ENCODE results near the gene TMEM123.
A peak's percentile ranks its signal among the peaks of the same experiment; 100 is the strongest.

Gene TMEM123

GRCh38 chr11:102361086-102362031 is 91.2 kb downstream of the TMEM123 start:
- Histone ChIP-seq H3K9me3 (no peaks in the 10 kb centered on the region), H3K27ac (no peak overlapping the region), H3K27me3 (no peaks in the 10 kb centered on the region), H3K4me1 (ENCODE audit: control insufficient read depth in 1 of 2, insufficient read depth in 1 of 2, low read depth in 1 of 2, low read length in 1 of 2) (no peaks in the 10 kb centered on the region), H3K36me3 (peaks cover 52% of the 10 kb centered on the region), H3K4me3 (ENCODE audit: low read depth in 1 of 2, low read length in 1 of 2) (no peak overlapping the region)
- no peak for TF ChIP-seq CTCF (IDR thresholded peaks at IDR 0.05)

- Histone ChIP-seq H3K36me3 (peaks cover 45% of the 10 kb centered on the region), H3K27ac (no peak overlapping the region), H3K27me3 (no peaks in the 10 kb centered on the region), H3K4me1 (ENCODE audit: control insufficient read depth in 1 of 2, insufficient read depth in 1 of 2, low read depth in 1 of 2, low read length in 1 of 2) (no peaks in the 10 kb centered on the region), H3K9me3 (no peaks in the 10 kb centered on the region), H3K4me3 (ENCODE audit: low read depth in 1 of 2, low read length in 1 of 2) (no peak overlapping the region)
- TF ChIP-seq CTCF (IDR thresholded peaks at IDR 0.05), result no peak
These were observed 91.9 kb downstream of the TMEM123 start for GRCh38 chr11:102360681-102361080.

- peaks cover 33% of the 10 kb centered on the region for H3K36me3 ChIP-seq
- no peak overlapping the region for H3K4me3 ChIP-seq (ENCODE audit: low read depth in 1 of 2, low read length in 1 of 2)
- no peaks in the 10 kb centered on the region for H3K9me3 ChIP-seq
- no peaks in the 10 kb centered on the region for H3K4me1 ChIP-seq (ENCODE audit: control insufficient read depth in 1 of 2, insufficient read depth in 1 of 2, low read depth in 1 of 2, low read length in 1 of 2)
- H3K27me3 ChIP-seq, result no peaks in the 10 kb centered on the region
- no peak overlapping the region for H3K27ac ChIP-seq
- no peak for TF ChIP-seq CTCF (IDR thresholded peaks at IDR 0.05)
These were observed 93.2 kb downstream of the TMEM123 start for GRCh38 chr11:102359372-102359771.

- peaks cover 23% of the 10 kb centered on the region for H3K36me3 ChIP-seq
- TF ChIP-seq CTCF (IDR thresholded peaks at IDR 0.05), result no peak
- no peaks in the 10 kb centered on the region for H3K4me1 ChIP-seq (ENCODE audit: control insufficient read depth in 1 of 2, insufficient read depth in 1 of 2, low read depth in 1 of 2, low read length in 1 of 2)
- H3K27me3 ChIP-seq, result no peaks in the 10 kb centered on the region
- H3K9me3 ChIP-seq, result no peaks in the 10 kb centered on the region
- H3K4me3 ChIP-seq (ENCODE audit: low read depth in 1 of 2, low read length in 1 of 2), result no peak overlapping the region
- H3K27ac ChIP-seq, result no peak overlapping the region
These were observed 95.4 kb downstream of the TMEM123 start for GRCh38 chr11:102357116-102357515.

GRCh38 chr11:102347462-102348370 is 104.8 kb downstream of the TMEM123 start:
- Histone ChIP-seq H3K4me1 (ENCODE audit: control insufficient read depth in 1 of 2, insufficient read depth in 1 of 2, low read depth in 1 of 2, low read length in 1 of 2) (peaks cover 27 to 29% of the 10 kb centered on the region in 2 experiments), H3K27me3 (no peaks in the 10 kb centered on the region), H3K9me3 (no peaks in the 10 kb centered on the region), H3K4me3 (ENCODE audit: low read depth in 1 of 2, low read length in 1 of 2) (peak overlapping the region; percentile 88 to 92), H3K27ac (peak overlapping the region; percentile 96), H3K36me3 (peaks cover 23% of the 10 kb centered on the region)
- no peak for TF ChIP-seq CTCF (IDR thresholded peaks at IDR 0.05)
